CD8-positive, alpha-beta memory T cell (primary cell): ENCODE results near the gene TUBGCP6. TPM values are rescaled to one million over a fixed set of nuclear protein-coding genes. Genes with fewer than 3 reads are reported as not detected.

Experiments
- CTCF ChIA-PET: fragments of 350-600 bp; sonication (Branson Sonifier 250); formaldehyde crosslinking; loops from one replicate; lab custom pipeline; 2021; ENCODE audit warnings: antibody characterized with exemption; lab: Charles Lee
- POLR2A ChIA-PET: fragments of 350-600 bp; sonication (Branson Sonifier 250); formaldehyde crosslinking; loops from one replicate; lab custom pipeline; 2021; ENCODE audit warnings: antibody characterized with exemption; lab: Charles Lee
- DNase-seq, 5 donors: peaks; one replicate each; pipeline versions ENCODE4 v3.0.0 to v3.0.0-alpha.2; 2020 to 2022; ENCODE audit warnings: mixed read lengths in 1 of 5
- H3K27ac ChIP-seq: one replicate; pipeline ENCODE4 v1.7.0; 2013; ENCODE audit warnings: low read depth, mild to moderate bottlenecking, low read length, moderate library complexity
- H3K27me3 ChIP-seq: 2 replicates; pipeline ENCODE4 v1.7.0; 2013; ENCODE audit warnings: low read length, mild to moderate bottlenecking; ENCODE audit not compliant: insufficient read depth, poor library complexity, severe bottlenecking
- H3K36me3 ChIP-seq: 2 replicates; pipeline ENCODE4 v1.7.0; 2013; ENCODE audit warnings: mild to moderate bottlenecking, low read length, moderate library complexity; ENCODE audit not compliant: insufficient read depth
- H3K4me1 ChIP-seq: 2 replicates; pipeline ENCODE4 v1.7.0; 2013; ENCODE audit warnings: mild to moderate bottlenecking, low read length, moderate library complexity; ENCODE audit not compliant: insufficient read depth
- H3K4me3 ChIP-seq: 2 replicates; pipeline ENCODE4 v1.7.0; 2013; ENCODE audit warnings: mild to moderate bottlenecking, low read length
- H3K9me3 ChIP-seq: 2 replicates; pipeline ENCODE4 v1.7.0; 2013; ENCODE audit warnings: mild to moderate bottlenecking, low read length
- H3K27ac Mint-ChIP-seq, 8 donors: one replicate each; pipeline ENCODE4 v1.8.0; 2020 to 2021; ENCODE audit warnings: mixed read lengths in 8 of 8, mild to moderate bottlenecking in 6 of 8, inconsistent platforms in 3 of 8, moderate library complexity in 3 of 8
- H3K27me3 Mint-ChIP-seq, 2 donors: one replicate each; pipeline ENCODE4 v1.8.0; 2020 to 2021; ENCODE audit warnings: mixed read lengths in 2 of 2, mild to moderate bottlenecking in 1 of 2, moderate library complexity in 1 of 2
- H3K36me3 Mint-ChIP-seq, 3 donors: one replicate each; pipeline ENCODE4 v1.8.0; 2020 to 2021; ENCODE audit warnings: mixed read lengths in 3 of 3, inconsistent platforms in 1 of 3, mild to moderate bottlenecking in 1 of 3
- H3K4me1 Mint-ChIP-seq, 3 donors: one replicate each; pipeline ENCODE4 v1.8.0; 2020 to 2021; ENCODE audit warnings: mixed read lengths in 3 of 3, inconsistent platforms in 1 of 3, mild to moderate bottlenecking in 1 of 3
- H3K4me3 Mint-ChIP-seq, 7 donors: one replicate each; pipeline ENCODE4 v1.8.0; 2020 to 2021; ENCODE audit warnings: mixed read lengths in 7 of 7, mild to moderate bottlenecking in 6 of 7, moderate library complexity in 4 of 7, inconsistent platforms in 2 of 7
- H3K9me3 Mint-ChIP-seq, 5 donors: one replicate each; pipeline ENCODE4 v1.8.0; 2020 to 2022; ENCODE audit warnings: mixed read lengths in 5 of 5, mild to moderate bottlenecking in 3 of 5, moderate library complexity in 2 of 5, inconsistent platforms in 1 of 5
- polyA plus RNA-seq: library from polyadenylated mRNA; unstranded; fragments of 300-500 nt; fragmentation: Illumina TruSeq; gene quantifications from one replicate; pipeline ENCODE4 v1.2.3, GENCODE V29; 2021
- total RNA-seq, 2 experiments: library from RNA; stranded (reverse); gene quantifications; one replicate each; pipeline ENCODE4 v1.2.3, GENCODE V29; 2021

Gene TUBGCP6
- total and polyA plus RNA-seq, 3 experiments from 2014 or later, result 18.6 to 52.2 (median 51.4) TPM

DNA sequence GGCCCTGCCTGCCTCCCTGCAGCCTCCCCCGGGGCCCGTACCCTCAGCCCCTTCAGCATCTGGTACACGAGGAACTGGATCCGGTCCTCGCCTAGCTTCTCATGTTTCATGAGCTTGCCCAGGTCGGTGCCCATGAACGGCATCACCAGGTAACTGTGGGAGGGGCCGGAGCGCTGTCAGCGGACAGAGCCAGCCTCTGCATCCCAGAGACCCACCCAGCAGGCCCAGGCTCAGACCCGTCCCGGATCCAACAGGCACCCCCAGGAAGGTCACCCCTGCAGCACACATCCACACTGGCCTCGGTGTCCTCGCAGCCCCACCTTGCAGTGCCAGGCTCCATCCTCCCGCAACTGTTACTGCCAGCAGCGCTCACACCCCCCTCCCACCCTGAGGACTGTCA is 12.2 kb upstream of the TUBGCP6 start:
- Mint-ChIP-seq H3K36me3 (no peaks in the 10 kb centered on the region), H3K9me3 (no peaks in the 10 kb centered on the region), H3K4me1 (peaks cover 0 to 10% (median 2%) of the 10 kb centered on the region in 3 donors), H3K4me3 (no peak overlapping the region), H3K27me3 (peaks cover 3 to 13% of the 10 kb centered on the region in 2 donors), H3K27ac (peak overlapping the region in 1 of 8 donors; percentile 42)
- Histone ChIP-seq H3K36me3 (no peaks in the 10 kb centered on the region), H3K27ac (no peak overlapping the region), H3K9me3 (no peaks in the 10 kb centered on the region), H3K27me3 (peaks cover under 1% of the 10 kb centered on the region), H3K4me1 (no peaks in the 10 kb centered on the region), H3K4me3 (no peak overlapping the region)
- DNase-seq, result no peak
- ChIA-PET CTCF (interaction anchor here (1.6 kb wide), 1 partner anchor 69 kb away, joined by 5 read pairs; no protein-coding TSS in a partner anchor), POLR2A (no interaction called here)

- no peaks in the 10 kb centered on the region for H3K36me3 Mint-ChIP-seq
- no peaks in the 10 kb centered on the region for H3K4me1 ChIP-seq
- H3K36me3 ChIP-seq, result no peaks in the 10 kb centered on the region
- H3K4me1 Mint-ChIP-seq, result peaks cover 0 to 14% (median 0%) of the 10 kb centered on the region in 3 donors
- no peaks in the 10 kb centered on the region for H3K27me3 ChIP-seq
- no peak overlapping the region for H3K4me3 ChIP-seq
- no peaks in the 10 kb centered on the region for H3K9me3 ChIP-seq
- CTCF ChIA-PET, result interaction anchor here (1.6 kb wide), 1 partner anchor 70 kb away, joined by 5 read pairs; no protein-coding TSS in a partner anchor
- peaks cover 3 to 11% of the 10 kb centered on the region in 2 donors for H3K27me3 Mint-ChIP-seq
- no peaks in the 10 kb centered on the region for H3K9me3 Mint-ChIP-seq
- H3K27ac Mint-ChIP-seq, result no peak overlapping the region
- H3K27ac ChIP-seq, result no peak overlapping the region
- no peak for DNase-seq
- no peak overlapping the region for H3K4me3 Mint-ChIP-seq
- POLR2A ChIA-PET, result no interaction called here
Observed at GRCh38 chr22:50256258-50256862, 11.5 kb upstream of the TUBGCP6 start.

- H3K4me1 ChIP-seq, result no peaks in the 10 kb centered on the region
- POLR2A ChIA-PET, result no interaction called here
- Mint-ChIP-seq H3K36me3 (peaks cover 0 to 2% (median 0%) of the 10 kb centered on the region in 3 donors), H3K27ac (no peak overlapping the region), H3K9me3 (no peaks in the 10 kb centered on the region), H3K4me1 (peaks cover 0 to 15% (median 2%) of the 10 kb centered on the region in 3 donors), H3K27me3 (peaks cover 3 to 11% of the 10 kb centered on the region in 2 donors), H3K4me3 (no peak overlapping the region)
- no peak overlapping the region for H3K27ac ChIP-seq
- no peak overlapping the region for H3K4me3 ChIP-seq
- no peaks in the 10 kb centered on the region for H3K27me3 ChIP-seq
- no peaks in the 10 kb centered on the region for H3K9me3 ChIP-seq
- CTCF ChIA-PET, result interaction anchor here (1.6 kb wide), 1 partner anchor 70 kb away, joined by 5 read pairs; no protein-coding TSS in a partner anchor
- DNase-seq, result no peak
- H3K36me3 ChIP-seq, result no peaks in the 10 kb centered on the region
Observed at GRCh38 chr22:50255607-50256006, 10.8 kb upstream of the TUBGCP6 start.

GRCh38 chr22:50255099-50255498 is 10.3 kb upstream of the TUBGCP6 start:
- no peak overlapping the region for H3K27ac Mint-ChIP-seq
- ChIA-PET POLR2A (no interaction called here), CTCF (interaction anchor here (1.6 kb wide), 1 partner anchor 71 kb away, joined by 5 read pairs; no protein-coding TSS in a partner anchor)
- Histone ChIP-seq H3K9me3 (no peaks in the 10 kb centered on the region), H3K27ac (no peak overlapping the region), H3K4me3 (no peak overlapping the region), H3K36me3 (no peaks in the 10 kb centered on the region), H3K27me3 (no peaks in the 10 kb centered on the region), H3K4me1 (peaks cover 4% of the 10 kb centered on the region)
- H3K9me3 Mint-ChIP-seq, result no peaks in the 10 kb centered on the region
- H3K4me3 Mint-ChIP-seq, result no peak overlapping the region
- H3K4me1 Mint-ChIP-seq, result peaks cover 4 to 17% (median 5%) of the 10 kb centered on the region in 3 donors
- peaks cover 3 to 11% of the 10 kb centered on the region in 2 donors for H3K27me3 Mint-ChIP-seq
- no peak for DNase-seq
- peaks cover 0 to 2% (median 0%) of the 10 kb centered on the region in 3 donors for H3K36me3 Mint-ChIP-seq

DNA sequence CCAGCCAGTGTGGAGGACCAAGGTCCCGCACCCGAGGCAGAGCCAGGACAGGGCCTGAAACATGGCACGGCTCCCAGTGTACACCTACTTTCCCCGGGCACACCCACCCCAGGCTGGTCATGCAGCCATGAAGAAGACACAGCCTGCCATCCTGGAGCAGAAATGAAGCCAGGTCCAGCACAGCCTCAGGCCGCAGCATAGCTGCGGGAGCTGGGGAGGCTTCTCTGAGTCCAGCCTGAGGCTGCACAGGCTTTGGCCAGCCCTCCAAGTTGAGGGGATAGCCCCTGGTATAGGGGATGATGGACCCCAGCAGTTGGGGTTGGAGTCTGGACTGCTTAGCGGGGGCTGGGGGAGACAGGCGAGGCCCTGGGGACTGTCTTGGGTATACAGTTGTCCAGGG is 9.1 kb upstream of the TUBGCP6 start:
- POLR2A ChIA-PET, result no interaction called here

DNA sequence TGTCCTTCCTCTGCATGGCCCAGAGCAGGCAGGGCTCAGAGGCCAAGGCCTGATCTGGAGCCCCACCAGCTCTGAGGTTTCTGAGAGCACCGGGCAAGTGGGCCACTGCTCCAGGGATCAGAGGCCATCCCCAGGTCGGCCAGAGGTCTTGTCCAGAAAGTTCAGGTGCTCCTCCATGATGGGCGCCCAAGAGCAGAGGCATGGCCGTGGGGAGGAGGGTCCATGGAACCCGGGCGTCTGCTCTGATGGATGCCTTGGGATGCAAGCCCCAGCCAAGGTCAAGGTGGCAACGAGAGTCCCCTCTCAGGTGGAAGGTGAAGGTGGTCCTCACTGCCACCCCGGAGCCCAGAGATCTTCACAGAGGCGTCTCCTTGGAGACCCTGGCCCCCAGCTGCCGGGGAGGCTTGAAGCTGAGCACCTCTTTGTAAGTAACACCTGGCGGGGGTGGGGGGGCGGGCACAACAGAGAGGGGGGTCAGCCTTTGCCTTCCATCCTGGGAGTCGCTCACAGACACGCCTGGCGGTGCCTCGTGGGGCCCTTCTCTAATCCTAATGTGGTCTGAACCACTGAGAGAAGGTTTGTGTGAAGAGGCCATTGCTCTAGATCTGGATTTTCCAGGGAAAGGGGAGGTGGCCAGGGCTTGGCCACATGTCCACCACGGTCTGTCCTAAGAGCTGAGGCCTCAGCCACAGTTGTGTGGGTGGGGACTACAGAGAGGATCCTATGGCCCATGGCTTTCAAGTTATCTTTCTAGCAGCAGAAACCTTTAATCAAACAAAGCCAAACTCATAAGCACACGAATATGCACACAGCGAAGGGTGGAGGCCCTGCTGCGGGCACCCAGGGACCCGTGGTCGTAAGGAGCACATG is 8.5 kb upstream of the TUBGCP6 start:
- H3K27me3 Mint-ChIP-seq, result peaks cover 1 to 4% of the 10 kb centered on the region in 2 donors
- ChIA-PET CTCF (interaction anchor here (0.6 to 3.9 kb wide), 9 partner anchors 11 to 368 kb away, joined by 3 to 33 read pairs (median 7); partner anchors contain the start of genes DENND6B and MAPK11), POLR2A (no interaction called here)
- Histone ChIP-seq H3K36me3 (no peaks in the 10 kb centered on the region), H3K4me3 (no peak overlapping the region), H3K4me1 (peaks cover 14% of the 10 kb centered on the region), H3K27me3 (no peaks in the 10 kb centered on the region), H3K27ac (no peak overlapping the region), H3K9me3 (no peaks in the 10 kb centered on the region)
- peaks cover 4 to 24% (median 6%) of the 10 kb centered on the region in 3 donors for H3K4me1 Mint-ChIP-seq
- peak overlapping the region in 2 of 8 donors; percentile 23 to 81 for H3K27ac Mint-ChIP-seq
- peak overlapping the region in 1 of 7 donors; percentile 5 for H3K4me3 Mint-ChIP-seq
- no peak for DNase-seq
- H3K9me3 Mint-ChIP-seq, result no peaks in the 10 kb centered on the region
- peaks cover 0 to 2% (median 0%) of the 10 kb centered on the region in 3 donors for H3K36me3 Mint-ChIP-seq

More for the DNA sequence above, 9.1 kb upstream of the TUBGCP6 start:
- Histone ChIP-seq H3K4me3 (no peak overlapping the region), H3K9me3 (no peaks in the 10 kb centered on the region), H3K27ac (no peak overlapping the region), H3K4me1 (peaks cover 14% of the 10 kb centered on the region), H3K36me3 (no peaks in the 10 kb centered on the region), H3K27me3 (no peaks in the 10 kb centered on the region)
- Mint-ChIP-seq H3K36me3 (peaks cover 0 to 2% (median 0%) of the 10 kb centered on the region in 3 donors), H3K27me3 (peaks cover 1 to 7% of the 10 kb centered on the region in 2 donors), H3K27ac (no peak overlapping the region), H3K4me1 (peaks cover 4 to 23% (median 6%) of the 10 kb centered on the region in 3 donors), H3K4me3 (no peak overlapping the region), H3K9me3 (no peaks in the 10 kb centered on the region)
- CTCF ChIA-PET, result no interaction called here
- no peak for DNase-seq

GRCh38 chr22:50252082-50253045 is 7.5 kb upstream of the TUBGCP6 start:
- peaks cover 7 to 33% (median 8%) of the 10 kb centered on the region in 3 donors for H3K4me1 Mint-ChIP-seq
- peaks cover 23% of the 10 kb centered on the region for H3K4me1 ChIP-seq
- no peak overlapping the region for H3K4me3 ChIP-seq
- no peaks in the 10 kb centered on the region for H3K36me3 ChIP-seq
- H3K4me3 Mint-ChIP-seq, result peak overlapping the region in 6 of 7 donors; percentile 34 to 73 (median 60)
- peaks cover 1 to 2% of the 10 kb centered on the region in 2 donors for H3K27me3 Mint-ChIP-seq
- peaks cover 0 to 8% (median under 1%) of the 10 kb centered on the region in 3 donors for H3K36me3 Mint-ChIP-seq
- H3K27ac Mint-ChIP-seq, result peak overlapping the region in 7 of 8 donors; percentile 19 to 81 (median 52)
- DNase-seq, result peak; percentile 54 to 83 (median 63)
- H3K9me3 Mint-ChIP-seq, result no peaks in the 10 kb centered on the region
- no peaks in the 10 kb centered on the region for H3K27me3 ChIP-seq
- no peaks in the 10 kb centered on the region for H3K9me3 ChIP-seq
- CTCF ChIA-PET, result interaction anchor here (0.6 to 3.9 kb wide), 19 partner anchors 9 to 369 kb away, joined by 3 to 33 read pairs (median 5); partner anchors contain the start of genes DENND6B and MAPK11
- no peak overlapping the region for H3K27ac ChIP-seq
- POLR2A ChIA-PET, result interaction anchor here (2.2 kb wide), 1 partner anchor 75 kb away, joined by 7 read pairs; the partner anchor contains the start of gene DENND6B
